UCSD-AML1 (cell line): ENCODE results near the gene EFCAB11.

Source experiments
- DNase-seq: peaks from one replicate; lab custom pipeline; 2025; ENCODE audit not compliant: unreplicated experiment; lab: John Stamatoyannopoulos, UW

The EFCAB11 gene

DNA sequence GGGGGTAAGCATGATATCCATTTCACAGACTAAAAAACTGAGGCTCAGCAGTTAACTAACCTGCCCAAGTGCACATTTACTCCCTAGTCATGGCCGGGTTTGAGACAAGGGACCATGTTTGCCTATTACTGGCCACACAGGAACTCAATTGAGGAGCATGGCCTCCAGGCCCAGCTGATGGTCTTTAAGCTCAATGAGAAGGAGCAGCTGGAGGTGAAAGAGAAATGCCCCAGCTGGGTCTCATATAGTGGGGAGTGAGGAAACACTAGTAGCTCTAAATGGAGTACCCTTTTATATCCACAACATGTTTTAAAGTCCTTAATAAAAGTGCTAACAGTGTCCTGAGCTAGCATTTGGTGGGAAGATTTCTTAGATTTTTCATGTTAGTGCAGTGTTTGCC lies 2.8 kb upstream of the EFCAB11 start:
- no peak for DNase-seq

DNA sequence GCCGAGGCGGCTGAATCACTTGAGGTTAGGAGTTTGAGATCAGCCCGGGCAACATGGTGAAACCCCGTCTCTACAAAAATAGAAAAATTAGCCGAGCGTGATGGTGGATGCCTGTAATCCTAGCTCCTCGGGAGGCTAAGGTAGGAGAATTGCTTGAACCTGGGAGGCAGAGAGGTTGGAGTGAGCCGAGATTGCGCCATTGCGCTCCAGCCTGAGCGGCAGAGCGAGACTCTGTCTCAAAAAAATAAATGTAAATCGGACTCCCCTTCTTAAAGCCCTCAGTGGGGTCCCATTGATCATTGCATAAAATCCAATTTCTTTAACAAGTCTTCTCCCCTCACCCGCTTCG lies 2.1 kb upstream of the EFCAB11 start:
- DNase-seq, result no peak

DNA sequence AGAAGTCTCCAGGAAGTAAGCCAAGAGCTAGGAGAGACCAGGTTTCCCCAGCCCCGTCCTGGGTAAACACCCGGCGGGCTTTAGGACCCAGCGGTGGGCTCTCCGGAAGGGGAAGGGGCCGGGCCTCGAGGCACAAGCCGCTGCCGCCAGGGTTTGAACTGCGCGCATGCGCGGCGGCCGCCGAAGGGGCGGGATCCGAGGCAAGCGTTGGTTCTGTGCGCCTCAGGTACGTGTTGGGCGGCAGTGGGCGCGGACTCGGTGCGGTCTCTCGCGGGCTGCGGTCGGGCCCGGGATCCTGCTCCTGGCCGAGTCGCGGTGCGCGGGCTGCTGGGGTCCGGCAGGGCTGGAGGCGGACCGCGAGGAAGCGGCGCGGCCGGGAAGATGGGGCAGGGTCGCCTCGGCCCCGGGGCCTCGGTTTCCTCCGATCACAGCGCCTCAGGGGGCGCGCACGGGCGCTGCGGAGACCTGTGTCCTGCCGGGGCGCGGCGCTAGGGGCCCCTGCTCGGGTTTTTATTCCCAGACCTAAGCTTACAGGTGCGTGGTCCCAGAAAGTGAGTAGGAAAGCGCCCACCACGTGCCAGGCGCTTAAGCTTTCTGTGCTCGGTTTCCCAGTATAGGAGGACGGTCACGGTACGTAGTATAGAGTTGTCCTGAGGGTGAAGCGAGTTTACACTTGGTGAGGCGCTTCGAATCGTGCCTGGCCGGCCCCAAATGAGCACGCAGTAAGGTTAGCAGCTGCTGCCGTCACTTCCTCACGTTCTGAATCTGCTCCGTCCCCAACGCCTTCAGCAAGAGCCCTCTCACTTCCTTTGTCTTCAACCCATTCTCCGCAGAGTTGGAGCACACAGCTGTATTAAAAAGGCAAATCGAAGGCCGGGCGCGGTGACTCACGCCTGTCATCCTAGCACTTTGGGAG lies 1.5 kb upstream of the EFCAB11 start, which contains the start of gene TDP1:
Gene TDP1 (plus strand): TSS at position 183 of the 916 bp plus-strand sequence. CDS start 7,188 bp downstream, outside the sequence.
- peak; percentile 97 for DNase-seq

DNA sequence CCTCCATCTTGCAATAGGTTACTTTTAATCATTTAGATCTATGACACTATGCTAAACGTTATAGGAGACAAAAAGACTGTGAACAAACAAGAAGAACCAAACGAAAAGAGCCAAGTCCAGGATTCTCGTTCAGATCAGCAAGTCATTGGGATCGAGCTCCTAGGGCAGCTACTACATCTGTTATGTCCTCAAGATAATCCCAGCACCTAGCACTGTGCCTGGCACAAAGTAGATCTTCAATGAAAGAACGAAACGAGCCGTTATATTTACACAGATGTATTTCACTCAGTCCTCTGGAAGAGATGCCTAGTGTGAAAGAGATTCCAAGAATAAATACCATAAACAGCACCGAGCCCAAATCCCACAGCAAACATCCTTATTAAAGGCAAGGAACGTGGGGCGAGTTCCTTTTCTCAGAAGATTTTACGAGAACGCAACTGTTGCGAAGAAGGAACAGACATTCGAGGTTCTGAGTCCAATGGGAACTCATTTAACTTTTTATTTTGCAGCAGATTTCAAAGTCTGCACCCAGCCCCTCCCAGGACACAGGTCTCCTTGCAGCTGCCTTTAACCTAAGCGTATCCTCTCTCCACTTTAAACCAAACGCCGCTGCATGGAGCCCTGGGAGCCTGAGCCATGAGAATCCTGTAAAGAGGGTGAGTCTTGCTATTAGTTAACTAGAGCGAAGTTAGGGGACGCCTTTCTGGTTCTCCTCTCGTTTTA lies 653 bp upstream of the EFCAB11 start:
- DNase-seq, result no peak

DNA sequence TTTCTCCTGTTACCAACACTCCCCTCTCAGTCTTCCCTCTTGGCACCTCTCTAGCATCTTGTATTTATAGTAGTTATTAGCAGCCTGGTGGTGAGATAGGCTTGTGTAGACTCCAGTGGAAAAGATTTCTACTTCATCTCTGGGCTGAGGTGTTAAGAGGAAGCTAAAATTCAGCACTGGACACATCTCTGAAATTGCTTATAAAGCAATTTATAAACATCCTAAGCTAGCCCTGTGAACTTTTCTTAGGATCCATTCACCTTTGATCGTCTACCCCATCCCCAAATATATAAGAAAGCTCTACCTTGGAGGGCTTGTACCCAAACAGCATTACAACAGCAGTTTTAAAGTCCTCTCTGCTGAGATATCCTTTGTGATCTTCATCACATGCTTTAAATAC lies 928 bp downstream of the EFCAB11 start:
- no peak for DNase-seq

DNA sequence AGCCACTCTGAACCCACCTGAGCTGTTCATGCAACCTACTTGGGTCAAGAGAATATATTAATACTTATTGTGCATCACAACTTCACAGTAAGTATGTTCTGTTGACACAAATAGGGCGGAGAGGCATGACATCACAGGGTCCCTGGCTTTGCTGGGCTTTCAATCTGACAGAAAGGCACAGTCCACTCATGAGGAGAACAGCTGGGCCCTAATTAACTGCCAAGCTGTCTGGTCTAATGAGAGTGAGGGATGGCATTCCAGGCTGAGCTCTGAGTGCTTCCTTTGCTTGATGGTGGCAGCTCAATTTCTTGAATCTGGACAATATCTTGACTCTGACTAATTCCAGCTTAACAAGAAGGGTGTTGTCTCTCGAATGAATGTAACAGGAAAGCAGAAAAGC lies 2.0 kb downstream of the EFCAB11 start:
- no peak for DNase-seq

DNA sequence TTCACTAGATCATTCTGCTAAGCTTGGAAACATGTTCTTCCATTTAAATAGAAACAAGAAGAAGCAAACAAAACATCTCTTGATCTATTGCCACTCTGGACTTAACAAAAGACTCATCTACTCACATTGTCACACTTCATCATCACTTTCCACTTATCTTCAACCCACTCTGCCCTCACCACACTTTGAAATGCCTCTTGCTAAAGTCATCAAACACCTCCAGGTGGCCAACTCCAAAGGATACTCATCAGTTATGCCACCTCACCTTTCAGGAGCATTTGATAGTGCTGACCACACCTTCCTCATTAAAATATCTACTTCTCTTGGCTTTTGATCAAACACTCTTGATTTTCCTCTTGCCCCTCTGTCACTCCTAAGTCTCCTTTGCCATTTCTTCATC lies 7.2 kb downstream of the EFCAB11 start:
- DNase-seq, result no peak

DNA sequence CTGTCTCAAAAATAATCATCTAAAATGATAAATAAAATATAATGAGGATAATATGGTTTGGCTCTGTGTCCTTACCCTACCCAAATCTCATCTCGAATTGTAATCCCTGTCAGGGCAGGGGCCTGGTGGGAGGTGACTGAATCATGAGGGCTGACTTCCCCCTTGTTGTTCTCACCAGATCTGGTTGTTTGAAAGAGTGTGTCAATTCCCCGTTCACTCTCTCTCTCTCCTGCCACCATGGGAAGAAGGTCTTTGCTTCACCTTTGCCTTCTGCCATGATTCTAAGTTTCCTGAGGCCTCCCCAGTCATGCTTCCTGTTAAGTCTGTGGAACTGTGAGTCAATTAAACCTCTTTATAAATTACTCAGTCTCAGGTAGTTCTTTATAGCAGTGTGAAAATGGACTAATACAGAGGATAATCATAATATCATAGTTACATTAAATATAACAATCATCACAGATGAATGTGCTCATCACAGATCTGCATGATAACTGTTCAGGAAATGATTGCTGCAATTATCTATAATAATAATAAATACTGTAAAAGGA lies 12.6 kb downstream of the EFCAB11 start:
- no peak for DNase-seq

DNA sequence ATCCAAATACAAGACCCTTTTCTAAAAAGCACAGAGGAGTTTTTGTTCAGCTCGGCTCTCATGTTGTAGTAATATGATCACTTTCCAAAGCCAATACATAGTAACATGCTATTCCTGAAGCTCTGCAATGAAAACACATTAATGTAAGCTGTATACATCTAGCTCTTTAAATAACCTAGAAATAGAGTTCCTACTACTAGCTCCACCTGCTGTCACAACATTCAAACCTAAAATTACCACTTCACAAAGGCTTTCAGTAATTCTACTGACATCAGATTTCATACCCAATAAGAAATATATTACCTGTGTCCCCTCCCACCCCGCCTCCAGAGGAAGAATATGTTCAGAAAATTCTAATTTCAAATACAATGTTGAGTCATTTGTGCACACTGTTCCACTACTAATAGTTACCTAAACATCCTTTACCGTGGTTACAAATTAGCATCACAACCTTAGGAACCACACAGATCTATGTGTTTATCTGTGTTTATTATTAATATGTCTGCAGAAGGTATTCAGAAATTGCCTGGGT lies 17.8 kb downstream of the EFCAB11 start:
- no peak for DNase-seq

DNA sequence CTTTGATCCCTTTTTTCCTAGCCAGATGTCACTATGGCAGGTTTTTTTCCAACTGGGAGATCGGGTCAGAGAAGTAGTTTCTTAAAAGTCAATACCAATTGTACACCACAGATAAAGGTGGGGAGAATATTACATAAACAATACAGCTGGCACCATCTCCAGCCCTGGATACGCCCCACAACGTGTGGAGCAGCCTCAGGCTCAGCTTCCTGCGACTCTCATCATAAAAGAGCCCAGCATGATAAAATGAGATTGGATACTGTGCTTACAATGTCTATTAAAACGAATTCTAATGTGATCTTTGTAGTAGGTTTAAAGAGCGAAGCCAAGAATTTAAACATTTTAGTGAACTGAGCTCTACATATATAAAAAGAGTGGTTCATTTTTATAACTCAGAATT lies 21.5 kb downstream of the EFCAB11 start:
- no peak for DNase-seq

DNA sequence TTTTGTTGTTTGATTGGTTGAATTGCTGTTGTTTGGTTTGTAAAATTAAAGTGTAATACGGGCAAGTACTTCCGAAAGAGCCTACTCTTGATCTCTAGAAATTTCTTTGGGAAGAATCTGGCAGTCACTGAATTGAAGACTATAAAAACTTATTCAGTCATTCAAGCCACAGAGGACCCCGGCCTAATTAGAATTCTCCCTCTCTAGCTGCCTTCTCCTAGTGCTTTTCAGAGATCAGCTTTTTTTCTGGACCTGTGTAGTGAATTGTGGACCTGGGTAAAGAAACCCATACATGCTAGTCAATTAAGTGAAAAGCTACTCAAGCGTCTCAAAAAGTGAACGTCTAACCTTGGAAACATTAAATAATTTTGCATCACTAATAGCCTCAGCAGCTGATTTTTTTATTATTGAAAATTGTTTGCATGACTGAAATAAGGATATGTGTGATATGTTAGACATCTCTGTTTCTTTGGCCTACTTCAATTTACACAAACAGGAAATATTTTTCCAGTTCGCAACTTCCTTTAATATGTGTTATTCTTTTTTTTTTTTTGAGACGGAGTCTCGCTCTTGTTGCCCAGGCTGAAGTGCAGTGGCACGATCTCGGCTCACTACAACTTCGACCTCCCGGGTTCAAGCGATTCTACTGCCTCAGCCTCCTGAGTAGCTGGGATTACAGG lies 27.2 kb downstream of the EFCAB11 start:
- no peak for DNase-seq

DNA sequence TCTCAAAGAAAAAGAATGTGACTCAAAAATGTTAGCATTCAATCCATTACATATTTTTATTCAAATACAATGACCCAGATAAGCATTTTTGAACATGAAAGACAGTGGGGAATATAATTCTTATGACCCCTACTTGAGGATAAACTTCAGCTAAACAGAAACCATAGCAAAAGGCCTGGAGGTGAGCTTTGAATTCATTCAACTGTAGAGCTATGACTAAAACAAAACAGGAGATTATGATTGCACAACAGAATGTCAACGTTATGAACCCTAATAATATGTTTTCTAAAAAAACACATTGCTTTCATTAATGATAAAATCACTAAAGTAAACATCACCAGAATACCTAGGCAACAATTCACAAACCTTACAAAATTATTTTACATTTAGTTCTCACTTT lies 27.8 kb downstream of the EFCAB11 start:
- DNase-seq, result no peak

DNA sequence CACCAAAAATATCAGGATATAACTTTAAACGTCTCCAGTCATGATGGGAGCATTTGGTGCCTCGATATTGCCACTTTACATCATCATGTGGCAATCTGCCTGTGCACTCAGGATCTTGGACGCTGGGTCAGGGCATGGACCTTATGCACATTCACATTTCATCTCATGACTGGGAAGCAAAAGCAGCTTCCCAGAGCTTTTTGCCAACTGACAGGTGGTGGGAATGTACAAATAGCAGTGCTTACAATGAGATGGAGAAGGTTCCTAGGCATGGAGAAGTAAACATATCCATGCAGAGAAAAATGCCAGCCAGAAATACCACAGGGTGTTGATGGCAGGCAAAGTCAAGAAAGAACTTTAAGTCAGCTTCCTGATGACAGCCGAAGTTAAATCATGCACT lies 30.3 kb downstream of the EFCAB11 start:
- DNase-seq, result no peak

DNA sequence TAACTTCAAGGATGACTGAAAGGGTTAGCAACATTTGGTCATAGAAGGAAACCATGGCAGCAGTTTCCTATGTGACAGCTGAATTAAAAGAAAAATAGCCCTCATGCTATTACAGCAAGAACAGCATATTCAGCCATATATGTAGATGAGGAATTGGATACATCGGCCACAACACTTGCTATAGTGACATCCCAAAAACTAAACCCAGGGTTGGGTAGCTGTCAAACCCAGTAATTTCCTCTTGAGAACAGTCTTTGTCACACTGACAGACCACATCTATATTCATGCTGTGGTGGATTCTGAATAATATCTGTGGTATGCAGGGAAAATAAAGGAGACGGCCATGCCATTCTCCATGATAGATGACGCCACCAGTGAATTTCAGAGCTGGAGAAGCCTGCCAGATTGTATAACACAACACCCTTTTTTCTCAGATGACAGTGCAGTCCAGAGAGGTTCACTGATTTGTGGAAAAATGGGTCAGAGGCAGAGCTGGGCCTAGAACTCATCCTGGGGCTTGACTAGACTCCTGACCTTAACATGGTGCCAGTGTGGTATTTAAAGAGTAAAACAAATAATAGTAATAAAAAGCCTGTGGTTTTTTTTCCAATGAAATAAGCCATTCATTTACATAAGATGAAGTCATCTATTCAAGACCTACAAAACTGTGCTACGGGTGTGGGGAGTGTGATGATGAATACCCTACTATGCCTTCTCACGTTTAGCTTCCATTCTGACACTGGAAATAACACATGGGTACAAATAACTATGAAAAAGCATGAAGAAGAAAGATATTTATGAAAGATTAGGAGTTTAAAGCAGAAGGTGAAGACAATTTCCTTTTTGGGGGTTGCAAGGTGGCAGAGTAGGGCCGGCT lies 32.3 kb downstream of the EFCAB11 start:
- DNase-seq, result no peak

DNA sequence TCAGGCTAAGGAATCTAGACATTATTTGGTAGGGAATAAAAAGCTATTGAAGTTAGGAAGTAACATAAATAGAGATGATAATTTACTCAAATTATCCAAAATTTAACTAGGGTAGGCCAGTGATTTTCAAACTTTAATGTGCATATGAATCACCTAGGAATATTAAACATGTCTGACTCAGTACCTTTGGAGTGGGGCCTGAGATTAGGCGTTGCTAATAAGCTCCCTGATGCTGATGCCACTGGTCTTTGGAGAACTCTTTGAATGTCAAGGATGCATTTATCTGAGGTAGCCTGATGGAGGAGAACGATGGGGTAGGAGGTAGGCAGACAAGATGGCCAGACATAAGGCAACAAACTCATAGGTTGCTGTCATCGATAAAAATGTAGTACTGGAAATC lies 33.2 kb downstream of the EFCAB11 start:
- DNase-seq, result no peak

DNA sequence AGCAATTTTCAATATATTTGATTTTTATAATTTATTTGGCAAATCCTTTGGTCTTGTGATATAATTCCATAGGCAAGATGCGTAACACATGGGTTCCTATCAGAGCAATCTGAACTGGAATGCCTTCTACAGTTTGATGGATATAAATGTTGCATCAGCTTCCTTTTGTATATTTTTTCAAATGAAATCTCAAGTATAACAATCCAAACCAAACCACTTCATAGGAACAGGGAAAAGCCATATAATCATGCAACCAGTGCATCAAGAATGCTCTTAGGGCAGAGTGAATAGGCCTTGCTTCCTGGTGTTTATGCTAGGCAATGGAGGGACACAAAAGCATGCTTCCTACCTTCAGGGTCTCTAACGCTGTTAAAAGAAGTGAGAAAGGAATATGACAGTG lies 34.5 kb downstream of the EFCAB11 start:
- DNase-seq, result no peak

DNA sequence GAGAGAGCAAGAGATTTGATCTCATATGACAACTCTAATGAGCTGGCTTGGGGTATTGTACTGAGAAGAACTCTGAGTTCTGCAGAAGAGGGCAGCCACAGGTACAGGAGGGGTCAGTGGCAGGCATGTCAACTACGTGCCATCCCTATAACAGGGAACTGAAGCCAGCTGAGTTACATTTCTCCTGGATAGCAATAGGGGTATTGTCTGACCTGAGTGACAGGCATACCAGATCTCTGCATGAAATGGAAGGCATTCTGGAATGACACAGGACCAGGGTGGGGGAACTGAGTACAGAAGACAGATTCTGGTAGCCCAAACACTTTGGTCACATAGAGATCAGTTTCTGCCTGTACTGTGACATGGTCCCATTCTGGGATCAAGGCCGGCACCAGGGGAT lies 35.8 kb downstream of the EFCAB11 start:
- DNase-seq, result no peak

DNA sequence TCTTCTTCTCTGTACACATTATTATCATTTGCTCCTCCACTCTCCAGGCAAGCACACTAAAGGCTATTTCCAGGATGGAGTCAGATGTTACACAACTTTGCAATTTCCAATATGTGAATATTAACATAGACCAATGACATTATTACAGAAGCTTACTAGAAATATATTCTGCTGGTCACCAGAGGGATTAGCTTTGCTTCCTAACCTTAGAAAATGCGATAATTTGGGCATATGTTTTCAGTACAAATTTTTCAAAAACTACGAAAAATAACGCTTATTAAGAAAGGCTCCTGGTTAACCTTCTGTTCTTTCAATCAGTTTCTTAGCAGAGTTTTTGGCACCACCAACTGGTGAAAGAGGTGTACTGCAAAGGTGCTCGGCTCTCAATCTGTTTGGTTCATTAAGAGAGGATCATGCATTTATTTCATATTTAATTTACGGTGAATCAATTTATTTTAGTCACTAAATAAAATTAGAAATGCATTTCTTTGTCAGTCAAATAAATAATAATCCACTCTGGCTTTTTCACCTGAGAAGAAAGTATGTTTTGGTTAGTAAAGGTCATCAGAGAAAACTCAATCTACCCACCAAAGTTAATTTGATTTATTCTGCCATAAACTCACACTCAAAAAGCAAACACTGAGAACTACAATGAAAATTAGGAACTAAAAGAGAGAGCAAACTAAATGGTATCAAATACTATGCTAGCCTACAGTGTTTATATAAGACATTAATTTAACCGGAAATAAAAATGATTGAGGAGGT lies 39.2 kb downstream of the EFCAB11 start:
- peak; percentile 37 for DNase-seq

DNA sequence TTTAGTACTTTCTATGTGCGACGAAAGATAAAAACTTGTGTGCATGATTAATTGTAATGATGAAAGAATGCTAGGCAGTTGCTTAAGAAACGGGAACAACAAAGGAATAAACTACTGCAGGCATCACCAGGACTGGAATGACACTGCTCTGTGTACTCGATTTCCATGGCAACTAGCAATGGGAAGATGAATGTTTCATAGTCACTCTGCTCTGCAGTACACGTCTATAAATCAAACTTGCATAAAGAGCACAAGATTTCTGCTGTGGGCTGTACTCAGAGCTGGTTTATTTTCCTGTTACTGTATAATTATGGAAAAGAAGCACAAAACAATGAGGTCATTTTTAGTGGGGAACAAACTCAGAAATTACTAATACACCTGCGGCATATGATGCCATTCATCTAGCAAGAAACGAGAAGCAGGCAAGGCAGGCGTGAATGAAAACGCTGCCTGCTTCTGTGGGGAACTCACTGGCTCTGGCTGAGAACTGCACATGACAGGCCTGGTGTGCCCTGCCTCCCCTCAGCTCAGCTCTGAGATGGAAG lies 41.8 kb downstream of the EFCAB11 start:
- DNase-seq, result no peak
